ENCODE measurements around the gene RASGEF1B. TPM values are rescaled to one million over a fixed set of nuclear protein-coding genes. Genes with fewer than 3 reads are reported as not detected.

RASGEF1B gene
- total RNA-seq, 1 experiment from 2014 or later, result 6.9 TPM

GRCh38 chr4:81467672-81467964 lies 4.1 kb downstream of the RASGEF1B start:
- H3K27ac Mint-ChIP-seq, result no peak overlapping the region
- H3K27me3 Mint-ChIP-seq (ENCODE audit: low read depth), result peaks cover 16% of the 10 kb centered on the region
- no peaks in the 10 kb centered on the region for H3K9me3 Mint-ChIP-seq
- TF ChIP-seq GRHL2 (CRISPR knock-in tag; IDR thresholded peaks at IDR 0.05; ENCODE audit: insufficient replicate concordance, severe bottlenecking), result no peak
- TF ChIP-seq CTCF (IDR thresholded peaks at IDR 0.05), result 0 out of 2 replicates have a peak, but pooled peaks have one; percentile 6
- DNase-seq (ENCODE audit: low spot score) (no peak), ATAC-seq (no peak)
- H3K36me3 Mint-ChIP-seq, result no peaks in the 10 kb centered on the region
- CTCF ChIA-PET, result interaction anchor here (0.6 to 3.5 kb wide), 29 partner anchors 9 to 801 kb away, joined by 3 to 47 read pairs (median 4); no protein-coding TSS in a partner anchor
- H3K4me1 Mint-ChIP-seq, result peaks cover 55% of the 10 kb centered on the region
- POLR2A ChIA-PET, result no interaction called here
- no peak overlapping the region for H3K4me3 Mint-ChIP-seq

GRCh38 chr4:81466841-81467671 lies 4.7 kb downstream of the RASGEF1B start:
- ATAC-seq, result no peak
- DNase-seq (ENCODE audit: low spot score), result peak; percentile 72
- no peak overlapping the region for H3K4me3 Mint-ChIP-seq
- no peaks in the 10 kb centered on the region for H3K36me3 Mint-ChIP-seq
- H3K27ac Mint-ChIP-seq, result peak overlapping the region; percentile 78
- no peaks in the 10 kb centered on the region for H3K9me3 Mint-ChIP-seq
- peaks cover 50% of the 10 kb centered on the region for H3K4me1 Mint-ChIP-seq
- POLR2A ChIA-PET, result interaction anchor here (0.8 kb wide), 1 partner anchor 397 kb away, joined by 6 read pairs; no protein-coding TSS in a partner anchor
- TF ChIP-seq CTCF (IDR thresholded peaks at IDR 0.05) (peak; percentile 76), ZMAT4 (CRISPR knock-in tag; IDR thresholded peaks at IDR 0.05) (no peak), RORB (CRISPR knock-in tag; IDR thresholded peaks at IDR 0.05) (no peak)
- H3K27me3 Mint-ChIP-seq (ENCODE audit: low read depth), result peaks cover 16% of the 10 kb centered on the region
- CTCF ChIA-PET, result interaction anchor here (0.6 to 3.5 kb wide), 37 partner anchors 8 to 1091 kb away, joined by 3 to 47 read pairs (median 4); no protein-coding TSS in a partner anchor

GRCh38 chr4:81465406-81466340 lies 6.0 kb downstream of the RASGEF1B start:
- H3K27ac Mint-ChIP-seq, result peak overlapping the region; percentile 52; the same call in 1 of the 2 replicates
- no peak for ATAC-seq

GRCh38 chr4:81460834-81461233 lies 10.9 kb downstream of the RASGEF1B start:
- TF ChIP-seq JAZF1 (CRISPR knock-in tag; IDR thresholded peaks at IDR 0.05), result no peak
- no peak for TF ChIP-seq IRF2 (CRISPR knock-in tag; IDR thresholded peaks at IDR 0.05; ENCODE audit: borderline replicate concordance, low read depth)
- no peak for TF ChIP-seq E2F5 (CRISPR knock-in tag; IDR thresholded peaks at IDR 0.05)
- no peak for TF ChIP-seq MLX (CRISPR knock-in tag; IDR thresholded peaks at IDR 0.05)
- Mint-ChIP-seq H3K4me3 (no peak overlapping the region), H3K36me3 (0 out of 2 replicates have a peak, but pooled peaks cover 4% of the 10 kb centered on the region), H3K27me3 (ENCODE audit: low read depth) (no peaks in the 10 kb centered on the region), H3K4me1 (peaks cover 36% of the 10 kb centered on the region), H3K27ac (no peak overlapping the region), H3K9me3 (no peaks in the 10 kb centered on the region)
- POLR2A ChIA-PET, result no interaction called here
- ATAC-seq (no peak), DNase-seq (ENCODE audit: low spot score) (no peak)
- CTCF ChIA-PET, result no interaction called here

More at GRCh38 chr4:81465406-81466340, 6.0 kb downstream of the RASGEF1B start:
- no peaks in the 10 kb centered on the region for H3K9me3 Mint-ChIP-seq
- H3K4me3 Mint-ChIP-seq, result no peak overlapping the region
- TF ChIP-seq ZNF396 (CRISPR knock-in tag; IDR thresholded peaks at IDR 0.05; ENCODE audit: borderline replicate concordance), result no peak
- DNase-seq (ENCODE audit: low spot score), result no peak
- POLR2A ChIA-PET, result interaction anchor here (0.6 to 0.8 kb wide), 2 partner anchors 109 to 398 kb away, joined by 4 to 6 read pairs; no protein-coding TSS in a partner anchor
- peaks cover 11% of the 10 kb centered on the region for H3K27me3 Mint-ChIP-seq (ENCODE audit: low read depth)
- H3K36me3 Mint-ChIP-seq, result no peaks in the 10 kb centered on the region
- H3K4me1 Mint-ChIP-seq, result peaks cover 45% of the 10 kb centered on the region
- CTCF ChIA-PET, result interaction anchor here (0.6 to 3.5 kb wide), 11 partner anchors 18 to 803 kb away, joined by 3 to 47 read pairs (median 4); no protein-coding TSS in a partner anchor

All from WTC11 (cell line).